ENCODE results near the gene CYP4A22.

- TF ChIP-seq, protein P1, sequence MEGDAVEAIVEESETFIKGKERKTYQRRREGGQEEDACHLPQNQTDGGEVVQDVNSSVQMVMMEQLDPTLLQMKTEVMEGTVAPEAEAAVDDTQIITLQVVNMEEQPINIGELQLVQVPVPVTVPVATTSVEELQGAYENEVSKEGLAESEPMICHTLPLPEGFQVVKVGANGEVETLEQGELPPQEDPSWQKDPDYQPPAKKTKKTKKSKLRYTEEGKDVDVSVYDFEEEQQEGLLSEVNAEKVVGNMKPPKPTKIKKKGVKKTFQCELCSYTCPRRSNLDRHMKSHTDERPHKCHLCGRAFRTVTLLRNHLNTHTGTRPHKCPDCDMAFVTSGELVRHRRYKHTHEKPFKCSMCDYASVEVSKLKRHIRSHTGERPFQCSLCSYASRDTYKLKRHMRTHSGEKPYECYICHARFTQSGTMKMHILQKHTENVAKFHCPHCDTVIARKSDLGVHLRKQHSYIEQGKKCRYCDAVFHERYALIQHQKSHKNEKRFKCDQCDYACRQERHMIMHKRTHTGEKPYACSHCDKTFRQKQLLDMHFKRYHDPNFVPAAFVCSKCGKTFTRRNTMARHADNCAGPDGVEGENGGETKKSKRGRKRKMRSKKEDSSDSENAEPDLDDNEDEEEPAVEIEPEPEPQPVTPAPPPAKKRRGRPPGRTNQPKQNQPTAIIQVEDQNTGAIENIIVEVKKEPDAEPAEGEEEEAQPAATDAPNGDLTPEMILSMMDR (conservative IDR thresholded peaks at IDR 0.05), result no peak
- no peak for TF ChIP-seq ZFX (IDR thresholded peaks at IDR 0.05)
Measured at GRCh38 chr1:47137198-47137597, at the start of gene CYP4A22.
